ENCODE data around the gene MOG.

MOG gene

DNA sequence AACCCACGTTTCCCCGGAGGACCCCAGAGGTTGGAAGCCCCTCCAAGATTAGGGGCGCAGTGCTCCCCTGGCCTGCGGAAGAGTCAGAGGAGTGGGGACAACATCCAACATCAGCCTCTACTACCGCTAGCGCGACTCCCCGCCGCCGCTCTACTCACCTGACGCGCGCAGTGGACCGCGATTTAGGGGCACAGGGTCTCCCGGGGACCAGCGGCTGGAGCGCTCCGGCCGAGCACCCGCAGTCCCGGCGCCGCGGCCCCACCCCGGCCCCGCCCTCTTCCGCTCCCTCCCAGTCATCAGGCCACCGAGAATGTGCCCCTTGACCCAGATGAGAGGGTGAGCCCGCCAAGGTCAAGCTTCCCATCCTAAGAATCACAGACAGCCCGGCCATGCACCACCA is 24.0 kb downstream of the MOG start, which contains the start of gene ZFP57:
ZFP57 (minus strand) TSS at position 249 of the 400 bp plus-strand sequence. CDS start 4,149 bp downstream, outside the sequence.
- Histone ChIP-seq H3K4me3 (replicated peaks; ENCODE audit: low read depth, low read length) (no peak within 1 kb of the TSS), H3K27me3 (replicated peaks; ENCODE audit: control insufficient read depth, insufficient read depth, low read length) (no peaks in the 10 kb centered on the region), H3K36me3 (ENCODE audit: control insufficient read depth, insufficient read depth, low read length) (no peaks in the 10 kb centered on the region)
- TF ChIP-seq, protein P1, sequence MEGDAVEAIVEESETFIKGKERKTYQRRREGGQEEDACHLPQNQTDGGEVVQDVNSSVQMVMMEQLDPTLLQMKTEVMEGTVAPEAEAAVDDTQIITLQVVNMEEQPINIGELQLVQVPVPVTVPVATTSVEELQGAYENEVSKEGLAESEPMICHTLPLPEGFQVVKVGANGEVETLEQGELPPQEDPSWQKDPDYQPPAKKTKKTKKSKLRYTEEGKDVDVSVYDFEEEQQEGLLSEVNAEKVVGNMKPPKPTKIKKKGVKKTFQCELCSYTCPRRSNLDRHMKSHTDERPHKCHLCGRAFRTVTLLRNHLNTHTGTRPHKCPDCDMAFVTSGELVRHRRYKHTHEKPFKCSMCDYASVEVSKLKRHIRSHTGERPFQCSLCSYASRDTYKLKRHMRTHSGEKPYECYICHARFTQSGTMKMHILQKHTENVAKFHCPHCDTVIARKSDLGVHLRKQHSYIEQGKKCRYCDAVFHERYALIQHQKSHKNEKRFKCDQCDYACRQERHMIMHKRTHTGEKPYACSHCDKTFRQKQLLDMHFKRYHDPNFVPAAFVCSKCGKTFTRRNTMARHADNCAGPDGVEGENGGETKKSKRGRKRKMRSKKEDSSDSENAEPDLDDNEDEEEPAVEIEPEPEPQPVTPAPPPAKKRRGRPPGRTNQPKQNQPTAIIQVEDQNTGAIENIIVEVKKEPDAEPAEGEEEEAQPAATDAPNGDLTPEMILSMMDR (IDR thresholded peaks at IDR 0.05; ENCODE audit: insufficient read depth, low read length, poor library complexity, severe bottlenecking) = no peak
- no peak for DNase-seq (ENCODE audit: extremely low read depth, insufficient read length)

DNA sequence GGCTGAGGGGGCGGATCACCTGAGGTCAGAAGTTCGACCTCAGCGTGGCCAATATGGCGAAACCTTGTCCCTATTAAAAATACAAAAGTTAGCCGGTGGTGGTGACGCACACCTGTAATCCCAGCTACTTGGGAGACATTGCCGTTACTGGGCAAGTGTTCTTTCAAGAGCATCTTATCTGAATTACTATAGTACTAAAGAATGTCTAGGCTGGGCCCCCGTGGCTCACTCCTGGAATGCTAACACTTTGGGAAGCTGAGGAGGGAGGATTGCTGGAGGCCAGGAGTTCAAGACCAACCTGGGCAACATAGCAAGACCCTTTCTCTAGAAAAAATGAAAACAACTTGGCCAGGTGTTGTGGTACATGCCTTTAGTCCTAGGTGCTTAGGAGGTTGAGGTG is 24.9 kb downstream of the MOG start:
- Histone ChIP-seq H3K4me3 (replicated peaks; ENCODE audit: low read depth, low read length) (no peak overlapping the region), H3K36me3 (ENCODE audit: control insufficient read depth, insufficient read depth, low read length) (no peaks in the 10 kb centered on the region), H3K27me3 (replicated peaks; ENCODE audit: control insufficient read depth, insufficient read depth, low read length) (no peaks in the 10 kb centered on the region)
- DNase-seq (ENCODE audit: extremely low read depth, insufficient read length) = no peak
- TF ChIP-seq, protein P1 (IDR thresholded peaks at IDR 0.05; ENCODE audit: insufficient read depth, low read length, poor library complexity, severe bottlenecking) = no peak

DNA sequence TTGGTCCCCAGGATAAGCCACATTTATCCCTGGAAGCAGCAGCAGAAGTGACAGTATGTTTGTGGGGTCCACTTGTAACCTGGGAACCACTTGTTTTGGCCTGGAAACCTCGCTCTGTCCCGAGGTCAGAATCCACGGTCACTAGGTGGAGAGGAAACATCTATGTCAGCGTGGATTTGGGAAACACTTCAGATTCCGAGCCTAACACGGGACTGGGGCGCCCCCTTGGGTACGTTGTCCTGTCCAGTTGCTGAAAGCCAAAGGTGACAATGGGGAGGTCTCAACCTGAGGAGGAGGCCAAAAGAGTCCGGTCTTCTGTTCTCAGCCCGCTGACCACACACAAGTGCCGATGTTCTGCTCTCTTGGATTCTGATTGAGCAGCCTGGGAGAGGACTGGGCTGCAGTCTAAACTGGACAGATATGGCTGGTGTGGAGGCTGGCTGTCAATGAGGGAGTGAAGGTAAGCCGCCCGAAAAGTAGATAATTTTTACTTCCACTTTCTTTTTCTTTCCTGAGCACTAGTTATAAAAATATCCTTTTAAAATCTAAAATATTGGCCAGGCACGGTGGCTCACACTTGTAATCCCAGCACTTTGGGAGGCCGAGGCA is 28.9 kb downstream of the MOG start:
- Histone ChIP-seq H3K4me3 (replicated peaks; ENCODE audit: low read depth, low read length) (no peak overlapping the region), H3K27me3 (replicated peaks; ENCODE audit: control insufficient read depth, insufficient read depth, low read length) (no peaks in the 10 kb centered on the region), H3K36me3 (ENCODE audit: control insufficient read depth, insufficient read depth, low read length) (no peaks in the 10 kb centered on the region)
- DNase-seq (ENCODE audit: extremely low read depth, insufficient read length) = no peak
- TF ChIP-seq, protein P1 (IDR thresholded peaks at IDR 0.05; ENCODE audit: insufficient read depth, low read length, poor library complexity, severe bottlenecking) = no peak

DNA sequence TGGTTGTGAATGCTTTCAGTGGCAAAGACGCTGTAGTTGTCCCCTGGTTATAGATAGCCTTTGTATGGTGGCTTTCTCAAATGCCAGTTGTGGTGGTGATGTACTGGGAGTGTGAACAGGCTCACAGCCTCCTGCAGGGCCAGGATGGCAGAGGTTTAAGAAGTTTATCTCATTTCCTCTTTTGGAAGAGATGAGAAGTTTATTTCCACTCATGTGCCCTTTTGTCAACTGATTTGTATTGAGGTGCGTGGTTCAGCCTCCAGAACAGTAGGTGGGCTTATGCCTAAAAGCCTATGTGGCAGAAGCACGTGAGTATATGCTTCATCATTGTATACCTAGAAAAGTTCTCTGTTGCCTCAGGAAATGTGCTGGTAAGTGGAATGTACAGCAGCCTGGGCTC is 37.7 kb downstream of the MOG start:
- TF ChIP-seq, protein P1 (IDR thresholded peaks at IDR 0.05; ENCODE audit: insufficient read depth, low read length, poor library complexity, severe bottlenecking) = no peak
- Histone ChIP-seq H3K4me3 (replicated peaks; ENCODE audit: low read depth, low read length) (no peak overlapping the region), H3K36me3 (ENCODE audit: control insufficient read depth, insufficient read depth, low read length) (no peaks in the 10 kb centered on the region), H3K27me3 (replicated peaks; ENCODE audit: control insufficient read depth, insufficient read depth, low read length) (no peaks in the 10 kb centered on the region; the same call in 1 of the 2 replicates)
- DNase-seq (ENCODE audit: extremely low read depth, insufficient read length) = no peak

DNA sequence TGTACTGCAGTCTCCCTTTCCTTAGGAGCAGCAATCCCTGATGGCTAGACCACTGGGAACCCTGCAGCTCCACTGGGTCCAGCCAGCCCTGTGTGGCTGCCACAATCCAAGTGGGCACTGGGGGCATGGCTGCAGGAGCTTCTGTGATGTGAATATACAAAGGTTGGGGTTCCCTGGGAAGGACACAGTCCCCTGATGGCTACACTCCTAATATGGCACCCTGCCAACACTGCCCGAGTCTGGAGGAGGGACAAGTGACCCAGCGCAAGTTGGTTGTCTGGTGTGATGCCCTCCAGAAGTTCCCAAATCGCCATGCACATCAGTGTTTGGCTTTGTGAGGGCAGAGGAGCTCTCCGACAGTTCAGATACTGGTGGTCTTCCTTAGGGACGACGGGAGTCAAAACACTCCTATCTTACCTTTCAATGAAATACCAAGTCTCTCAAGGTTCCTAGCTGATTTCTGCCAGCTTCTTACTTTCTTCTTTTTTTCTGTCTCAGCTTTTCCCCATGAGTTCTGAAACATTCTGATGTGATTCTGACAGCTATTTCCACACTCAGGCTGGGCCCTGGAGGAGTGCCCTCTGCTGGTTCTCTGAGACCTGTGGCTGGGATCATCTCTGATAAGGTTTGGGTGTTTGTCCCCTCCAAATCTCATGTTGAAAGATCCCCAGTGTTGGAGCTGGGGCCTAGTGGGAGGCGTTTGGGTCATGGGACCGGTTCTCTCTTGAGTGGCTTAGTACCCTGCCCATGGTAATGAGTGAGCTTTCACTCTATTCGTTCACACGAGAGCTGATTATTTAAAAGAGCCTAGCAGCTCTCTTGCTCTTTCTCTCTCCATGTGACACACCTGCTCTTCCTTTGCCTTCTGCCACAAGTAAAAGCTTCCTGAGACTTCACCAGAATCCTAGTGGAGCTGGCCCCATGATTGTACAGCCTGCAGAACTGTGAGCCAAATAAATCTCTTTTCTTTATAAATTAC is 39.5 kb downstream of the MOG start:
- Histone ChIP-seq H3K4me3 (replicated peaks; ENCODE audit: low read depth, low read length) (no peak overlapping the region), H3K36me3 (ENCODE audit: control insufficient read depth, insufficient read depth, low read length) (no peaks in the 10 kb centered on the region), H3K27me3 (replicated peaks; ENCODE audit: control insufficient read depth, insufficient read depth, low read length) (no peaks in the 10 kb centered on the region; the same call in 1 of the 2 replicates)
- TF ChIP-seq, protein P1 (IDR thresholded peaks at IDR 0.05; ENCODE audit: insufficient read depth, low read length, poor library complexity, severe bottlenecking) = peak; percentile 80
- no peak for DNase-seq (ENCODE audit: extremely low read depth, insufficient read length)

Measured in GM06990 (cell line).